Mesothelial cell of epicardium (in vitro differentiated cells): ENCODE measurements around the gene A1BG. TPM values are rescaled to one million over a fixed set of nuclear protein-coding genes. Genes with fewer than 3 reads are reported as not detected.
"Not testable (repeated sequence)": the region's sequence is repeated elsewhere in the genome, so short reads cannot be mapped to it uniquely, and the experiment has no call there.

Experiments
- DNase-seq, 2 experiments: peaks; one replicate each; pipeline ENCODE4 v3.0.0; 2021; ENCODE audit warnings: low spot score in 2 of 2; ENCODE audit not compliant: unreplicated experiment in 2 of 2
- H3K27ac Mint-ChIP-seq: 2 replicates; pipeline ENCODE4 v1.8.0; 2021; ENCODE audit warnings: mixed read lengths
- H3K27me3 Mint-ChIP-seq: 2 replicates; pipeline ENCODE4 v1.8.0; 2021; ENCODE audit warnings: low read depth, mixed read lengths
- H3K36me3 Mint-ChIP-seq: 2 replicates; pipeline ENCODE4 v1.8.0; 2021; ENCODE audit warnings: mixed read lengths
- H3K4me1 Mint-ChIP-seq: 2 replicates; pipeline ENCODE4 v1.8.0; 2021; ENCODE audit warnings: mixed read lengths
- H3K4me3 Mint-ChIP-seq: 2 replicates; pipeline ENCODE4 v1.8.0; 2021; ENCODE audit warnings: mild to moderate bottlenecking, moderate library complexity, mixed read lengths
- H3K9me3 Mint-ChIP-seq: 2 replicates; pipeline ENCODE4 v1.8.0; 2021; ENCODE audit warnings: mixed read lengths
- total RNA-seq: library from RNA; stranded (reverse); gene quantifications from 3 replicates; pipeline ENCODE4 v1.2.1, GENCODE V29; 2021
- TF ChIP-seq, protein P1 (sequence below): fragments of 200-600 bp; sonication (generic); IDR thresholded peaks from one replicate; pipeline ENCODE4 v1.5.0; 2021; ENCODE audit warnings: antibody characterized with exemption; ENCODE audit not compliant: unreplicated experiment

A1BG gene
- total RNA-seq, 1 donor from 2014 or later = 12.3 TPM

DNA sequence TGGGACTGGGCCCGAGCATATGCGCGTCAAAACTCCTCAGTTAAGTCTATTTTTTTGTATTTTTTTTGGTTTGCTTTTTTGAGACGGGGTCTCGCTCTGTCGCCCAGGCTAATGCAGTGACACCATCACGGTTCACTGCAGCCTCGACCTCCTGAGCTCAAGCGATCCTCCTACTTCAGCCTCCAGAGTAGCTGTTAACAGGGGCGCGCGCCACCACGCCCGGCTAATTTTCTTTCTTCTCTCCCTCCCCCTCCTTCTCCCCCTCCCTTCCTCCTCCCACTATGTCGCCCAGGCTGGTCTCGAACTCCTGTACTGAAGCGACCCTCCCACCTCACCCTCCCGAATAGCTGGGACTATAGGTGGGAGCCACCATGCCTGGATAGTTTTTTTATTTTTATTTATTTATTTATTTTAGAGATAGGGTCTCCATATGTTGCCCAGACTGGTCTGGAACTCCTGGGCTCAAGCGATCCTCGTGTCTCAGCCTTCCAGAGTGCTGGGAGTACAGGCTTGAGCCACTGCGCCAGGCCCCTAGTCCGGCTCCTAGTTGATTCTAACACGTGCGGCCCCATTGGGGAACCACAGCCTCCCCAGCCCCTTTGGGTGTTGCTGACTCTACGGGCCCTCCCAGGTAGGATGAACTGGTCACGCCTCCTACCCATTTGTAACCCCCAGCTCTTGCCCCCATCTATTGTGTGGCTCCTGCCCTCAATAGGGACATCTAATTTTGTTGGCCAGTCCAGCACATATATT is 28.3 kb upstream of the A1BG start:
- H3K27me3 Mint-ChIP-seq = no peaks in the 10 kb centered on the region
- peak overlapping the region; percentile 96 for H3K27ac Mint-ChIP-seq
- peaks cover 21% of the 10 kb centered on the region for H3K4me1 Mint-ChIP-seq
- no peak for DNase-seq
- H3K4me3 Mint-ChIP-seq = peak overlapping the region; percentile 86
- TF ChIP-seq, protein P1, sequence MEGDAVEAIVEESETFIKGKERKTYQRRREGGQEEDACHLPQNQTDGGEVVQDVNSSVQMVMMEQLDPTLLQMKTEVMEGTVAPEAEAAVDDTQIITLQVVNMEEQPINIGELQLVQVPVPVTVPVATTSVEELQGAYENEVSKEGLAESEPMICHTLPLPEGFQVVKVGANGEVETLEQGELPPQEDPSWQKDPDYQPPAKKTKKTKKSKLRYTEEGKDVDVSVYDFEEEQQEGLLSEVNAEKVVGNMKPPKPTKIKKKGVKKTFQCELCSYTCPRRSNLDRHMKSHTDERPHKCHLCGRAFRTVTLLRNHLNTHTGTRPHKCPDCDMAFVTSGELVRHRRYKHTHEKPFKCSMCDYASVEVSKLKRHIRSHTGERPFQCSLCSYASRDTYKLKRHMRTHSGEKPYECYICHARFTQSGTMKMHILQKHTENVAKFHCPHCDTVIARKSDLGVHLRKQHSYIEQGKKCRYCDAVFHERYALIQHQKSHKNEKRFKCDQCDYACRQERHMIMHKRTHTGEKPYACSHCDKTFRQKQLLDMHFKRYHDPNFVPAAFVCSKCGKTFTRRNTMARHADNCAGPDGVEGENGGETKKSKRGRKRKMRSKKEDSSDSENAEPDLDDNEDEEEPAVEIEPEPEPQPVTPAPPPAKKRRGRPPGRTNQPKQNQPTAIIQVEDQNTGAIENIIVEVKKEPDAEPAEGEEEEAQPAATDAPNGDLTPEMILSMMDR = no peak
- H3K36me3 Mint-ChIP-seq = no peaks in the 10 kb centered on the region
- H3K9me3 Mint-ChIP-seq = no peaks in the 10 kb centered on the region

DNA sequence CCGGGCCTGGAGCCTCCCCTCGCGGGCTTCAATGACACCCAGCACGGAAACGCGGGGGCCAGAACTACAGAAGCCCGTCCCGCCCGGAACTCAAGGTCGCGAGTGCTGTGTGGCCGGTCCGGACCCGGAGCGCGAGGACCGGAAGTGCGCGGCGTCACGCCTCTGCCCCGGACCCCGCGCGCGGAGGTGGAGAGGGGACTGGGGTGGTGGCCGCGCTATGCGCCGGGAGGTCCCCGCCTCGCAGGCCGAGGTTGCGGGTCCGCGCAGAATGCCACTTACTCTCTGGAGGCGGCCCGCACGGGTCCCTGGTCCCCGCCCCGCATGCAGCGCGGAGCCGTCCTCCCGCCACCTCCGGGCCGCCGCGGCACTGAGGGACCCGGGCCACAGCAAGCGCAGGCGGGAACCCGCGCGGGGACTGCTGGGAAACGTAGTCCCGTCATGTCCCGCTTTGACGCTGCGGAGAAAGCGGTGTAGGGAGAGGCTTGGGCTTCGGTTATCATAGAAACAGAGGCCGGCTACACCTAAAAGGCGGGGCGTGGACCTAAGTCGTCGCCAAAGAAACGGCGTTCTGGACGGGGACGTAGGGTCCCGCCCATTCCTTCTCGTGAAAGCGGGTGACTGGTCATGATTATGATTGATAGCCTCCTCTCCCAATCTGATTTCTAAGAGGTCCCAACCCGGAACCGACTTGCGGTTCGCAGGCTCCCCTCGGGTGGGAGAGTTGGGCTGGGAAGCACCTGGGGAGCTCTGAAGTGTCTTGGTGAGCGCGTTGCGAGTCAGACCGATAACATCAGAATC is 27.6 kb upstream of the A1BG start, which contains the start of gene ZNF837:
Gene ZNF837 (minus strand): TSS at position 369 of the 798 bp plus-strand sequence. CDS start 11,698 bp downstream, outside the sequence.
- Mint-ChIP-seq H3K36me3 (no peaks in the 10 kb centered on the region), H3K27me3 (no peaks in the 10 kb centered on the region), H3K4me3 (peak within 1 kb of the TSS; percentile 86), H3K27ac (peak within 1 kb of the TSS; percentile 96), H3K9me3 (no peaks in the 10 kb centered on the region), H3K4me1 (peaks cover 20% of the 10 kb centered on the region)
- peak; percentile 95 to 96 for DNase-seq
- TF ChIP-seq, protein P1 = no peak

DNA sequence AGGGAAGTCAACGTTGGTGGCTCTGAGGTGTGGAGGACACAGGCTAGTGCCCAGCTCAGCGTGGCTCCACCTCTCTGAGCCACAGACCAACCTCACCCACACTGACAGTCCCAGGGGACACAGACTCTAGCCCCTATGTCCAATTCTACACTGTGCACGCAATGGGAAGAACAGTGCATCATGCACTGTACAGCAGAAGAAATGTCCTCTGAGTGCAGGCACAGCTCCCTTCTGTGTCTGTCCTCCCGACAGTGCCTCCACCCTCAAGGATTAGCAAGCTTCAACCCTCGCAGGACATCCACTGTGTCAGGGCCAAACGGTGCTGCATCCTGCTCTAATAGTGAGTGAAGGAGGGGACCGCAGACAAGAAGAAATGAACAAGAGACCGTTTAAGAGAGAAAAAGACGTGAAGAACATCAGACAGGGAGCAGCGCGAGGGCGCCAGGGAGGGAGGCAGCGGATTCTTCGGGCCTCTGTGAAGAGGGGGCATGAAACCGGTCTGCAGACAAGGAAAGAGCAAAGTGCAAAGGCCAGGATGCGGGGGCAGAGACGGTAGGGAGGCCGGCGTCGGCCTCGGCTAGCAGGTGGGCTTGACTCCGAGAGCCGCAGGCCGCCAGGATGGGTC is 26.9 kb upstream of the A1BG start:
- no peaks in the 10 kb centered on the region for H3K27me3 Mint-ChIP-seq
- no peaks in the 10 kb centered on the region for H3K9me3 Mint-ChIP-seq
- H3K36me3 Mint-ChIP-seq = no peaks in the 10 kb centered on the region
- peak overlapping the region; percentile 86 for H3K4me3 Mint-ChIP-seq
- DNase-seq = no peak
- H3K4me1 Mint-ChIP-seq = peaks cover 13% of the 10 kb centered on the region
- TF ChIP-seq, protein P1 = no peak
- peak overlapping the region; percentile 94 for H3K27ac Mint-ChIP-seq

DNA sequence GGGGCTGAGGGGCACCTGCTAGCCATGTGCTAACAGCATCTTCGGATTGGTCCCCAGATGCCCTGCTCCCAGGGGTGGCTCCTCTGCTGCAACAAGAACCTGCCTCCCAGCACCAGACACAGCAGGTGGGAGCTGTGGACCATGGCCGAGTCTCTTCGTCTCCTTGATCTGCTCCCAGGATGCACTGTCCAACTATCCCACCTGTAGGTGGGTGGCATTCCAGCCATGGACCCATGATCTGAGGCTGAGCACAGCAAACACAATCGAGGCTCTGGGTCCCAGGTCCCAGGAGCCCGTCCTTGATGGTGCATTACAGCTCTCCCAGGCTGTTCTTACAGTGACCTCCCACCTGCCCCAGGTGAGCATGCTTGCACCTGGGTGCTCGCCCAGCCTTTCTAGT is 26.0 kb upstream of the A1BG start:
- no peak for DNase-seq
- no peaks in the 10 kb centered on the region for H3K36me3 Mint-ChIP-seq
- peak overlapping the region; percentile 86 for H3K4me3 Mint-ChIP-seq
- no peaks in the 10 kb centered on the region for H3K9me3 Mint-ChIP-seq
- H3K4me1 Mint-ChIP-seq = peaks cover 12% of the 10 kb centered on the region
- TF ChIP-seq, protein P1 = no peak
- peak overlapping the region; percentile 59 for H3K27ac Mint-ChIP-seq
- H3K27me3 Mint-ChIP-seq = no peaks in the 10 kb centered on the region

DNA sequence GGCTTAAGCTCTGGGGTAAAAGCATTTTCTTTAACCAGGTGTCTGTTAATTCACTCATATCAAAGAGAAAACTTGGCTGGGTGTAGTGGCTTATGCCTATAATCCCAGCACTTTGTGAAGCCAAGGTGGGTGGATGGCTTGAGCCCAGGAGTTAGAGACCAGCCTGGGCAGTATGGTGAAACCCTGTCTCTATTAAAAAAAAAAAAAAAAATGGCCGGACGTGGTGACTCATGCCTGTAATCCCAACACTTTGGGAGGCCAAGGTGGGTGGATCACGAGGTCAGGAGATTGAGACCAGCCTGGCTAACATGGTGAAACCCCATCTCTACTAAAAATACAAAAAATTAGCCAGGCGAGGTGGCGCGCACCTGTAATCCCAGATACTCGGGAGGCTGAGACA is 23.4 kb upstream of the A1BG start:
- not testable (repeated sequence) for H3K27ac Mint-ChIP-seq, H3K4me3 Mint-ChIP-seq, H3K36me3 Mint-ChIP-seq, H3K9me3 Mint-ChIP-seq, H3K27me3 Mint-ChIP-seq, DNase-seq
- peaks cover 12% of the 10 kb centered on the region for H3K4me1 Mint-ChIP-seq
